SIG-M5 treated with dmso at 0.1 percent for 504 hours (cell line): ENCODE results near the gene RPRD1A.
"Not testable (repeated sequence)": the region's sequence is repeated elsewhere in the genome, so short reads cannot be mapped to it uniquely, and the experiment has no call there.

Source experiments
- DNase-seq: peaks from one replicate; lab custom pipeline; 2025; ENCODE audit not compliant: unreplicated experiment; lab: John Stamatoyannopoulos, UW

Gene RPRD1A

DNA sequence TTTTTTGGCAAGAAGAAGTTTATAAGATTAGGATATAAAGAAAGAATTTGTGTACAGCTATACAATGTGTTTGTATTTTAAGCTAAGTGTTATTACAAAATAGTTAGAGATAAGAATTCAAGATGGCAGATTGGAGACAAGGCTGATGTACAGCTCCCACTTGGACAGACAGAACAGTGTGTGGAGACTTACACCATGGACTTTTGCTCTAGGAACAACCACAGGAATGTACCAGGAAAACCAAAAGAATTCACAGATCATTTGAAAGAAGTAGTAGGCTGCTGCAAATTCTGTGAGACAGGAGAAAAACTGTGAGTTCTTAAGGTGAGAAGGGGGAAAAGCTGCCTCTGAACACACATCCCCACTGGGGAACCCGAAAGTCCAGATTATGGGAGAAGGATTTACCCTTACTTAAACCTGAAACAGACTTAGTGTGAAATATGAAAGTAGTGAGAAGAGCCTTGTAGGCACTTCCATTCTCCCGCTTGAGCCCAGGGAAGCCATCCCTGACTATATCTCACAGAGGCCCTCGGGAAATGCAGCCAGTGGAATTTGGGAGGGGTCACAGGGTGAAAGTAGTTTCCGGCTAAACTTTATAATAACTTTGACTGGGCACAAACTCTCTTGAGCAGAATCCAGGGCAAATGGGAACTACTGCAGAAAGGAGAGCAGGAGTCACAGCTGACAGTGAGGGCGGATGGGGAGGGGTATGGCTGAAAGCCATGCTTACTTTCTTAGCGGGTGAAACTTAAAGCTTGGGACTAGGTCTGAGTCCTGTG, 11.6 kb upstream of the RPRD1A start:
- DNase-seq = no peak

- not testable (repeated sequence) for DNase-seq
These were observed 10.4 kb upstream of the RPRD1A start for GRCh38 chr18:36077764-36078163.

GRCh38 chr18:36075862-36076587, 8.7 kb upstream of the RPRD1A start:
- DNase-seq = peak; percentile 68

GRCh38 chr18:36074435-36074834, 7.1 kb upstream of the RPRD1A start:
- DNase-seq = no peak

DNA sequence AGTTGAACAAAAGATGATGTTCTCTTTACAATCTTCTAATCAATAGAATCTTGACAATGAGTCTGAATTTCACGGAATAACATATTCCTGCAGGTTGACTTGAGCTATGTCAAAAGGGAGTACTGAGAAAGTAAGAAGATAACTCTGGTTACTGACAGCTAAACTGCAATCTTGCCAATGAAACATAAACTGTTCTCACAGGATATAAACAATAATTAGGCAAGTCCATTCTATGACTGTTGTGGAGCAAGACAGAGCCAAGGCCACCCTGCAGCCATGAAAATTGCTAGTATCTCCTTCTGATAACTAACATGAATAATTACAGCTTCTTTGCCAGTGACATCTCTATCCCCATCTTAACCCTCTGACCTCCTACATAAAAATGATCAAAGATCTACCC, 6.3 kb upstream of the RPRD1A start:
- DNase-seq = no peak

DNA sequence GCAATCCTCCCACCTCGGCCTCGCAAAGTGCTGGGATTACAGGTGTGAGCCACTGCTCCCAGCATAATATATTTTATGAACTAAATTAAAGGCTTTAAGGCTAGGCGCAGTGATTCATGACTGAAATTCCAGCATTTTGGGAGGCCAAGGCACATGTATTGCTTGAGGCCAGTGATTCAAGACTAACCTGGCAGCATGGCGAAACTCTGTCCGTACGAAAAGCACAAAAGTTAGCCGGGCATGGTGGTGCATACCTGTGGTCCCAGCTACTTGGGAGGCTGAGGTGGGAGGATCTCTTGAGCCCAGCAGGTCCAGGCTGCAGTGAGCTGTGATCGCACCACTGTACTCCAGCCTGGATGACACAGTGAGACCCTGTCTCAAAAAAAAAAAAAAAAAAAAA, 5.0 kb upstream of the RPRD1A start:
- not testable (repeated sequence) for DNase-seq

GRCh38 chr18:36066686-36067054, 689 bp downstream of the RPRD1A start:
- DNase-seq = peak; percentile 42

DNA sequence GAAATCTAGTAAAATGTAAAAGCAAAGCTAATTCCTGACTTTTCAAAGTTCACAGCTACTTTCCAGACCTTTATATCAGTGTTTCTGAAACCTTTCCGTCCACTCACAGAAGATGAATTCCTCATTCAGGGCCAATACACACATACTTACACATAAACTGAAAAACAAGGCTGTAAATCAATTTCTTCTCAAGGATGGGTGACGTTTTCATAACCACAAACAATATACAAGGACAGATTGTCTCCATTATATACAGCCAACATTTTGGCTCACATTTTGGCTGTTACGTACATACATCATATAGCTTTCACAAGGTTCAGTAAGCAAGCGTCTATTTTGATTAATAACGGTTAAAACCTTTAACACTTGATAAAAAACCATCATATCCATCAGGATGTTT, 1.4 kb downstream of the RPRD1A start:
- DNase-seq = no peak

DNA sequence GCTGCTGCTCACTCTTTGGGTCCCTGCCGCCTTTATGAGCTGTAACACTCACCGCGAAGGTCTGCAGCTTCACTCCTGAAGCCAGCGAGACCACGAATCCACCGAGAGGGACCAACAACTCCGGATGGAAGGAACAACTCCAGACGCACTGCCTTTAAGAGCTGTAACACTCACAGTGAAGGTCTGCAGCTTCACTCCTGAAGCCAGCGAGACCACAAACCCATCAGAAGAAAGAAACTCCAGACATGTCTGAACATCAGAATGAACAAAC, 2.6 kb downstream of the RPRD1A start:
- not testable (repeated sequence) for DNase-seq

- DNase-seq = no peak
These were observed 3.1 kb downstream of the RPRD1A start for GRCh38 chr18:36064027-36064808.

DNA sequence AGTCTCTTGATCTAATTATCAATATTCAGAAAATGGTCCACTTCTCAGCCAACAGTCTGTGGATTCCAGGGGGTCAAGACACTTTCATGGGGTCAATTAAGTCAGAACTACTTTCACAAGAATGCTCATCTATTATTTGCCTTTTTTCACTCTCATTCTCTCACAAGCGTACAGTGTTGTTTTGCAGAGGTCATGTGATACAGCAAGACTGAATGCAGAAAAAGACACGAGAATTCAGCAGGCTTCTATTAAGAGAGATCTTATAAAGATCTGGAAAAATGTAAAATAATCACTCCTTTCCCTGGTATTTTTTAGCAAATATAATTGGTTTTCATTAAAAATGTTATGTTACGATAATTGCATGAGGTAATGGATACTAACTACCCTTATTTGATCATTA, 8.7 kb downstream of the RPRD1A start:
- DNase-seq = no peak

DNA sequence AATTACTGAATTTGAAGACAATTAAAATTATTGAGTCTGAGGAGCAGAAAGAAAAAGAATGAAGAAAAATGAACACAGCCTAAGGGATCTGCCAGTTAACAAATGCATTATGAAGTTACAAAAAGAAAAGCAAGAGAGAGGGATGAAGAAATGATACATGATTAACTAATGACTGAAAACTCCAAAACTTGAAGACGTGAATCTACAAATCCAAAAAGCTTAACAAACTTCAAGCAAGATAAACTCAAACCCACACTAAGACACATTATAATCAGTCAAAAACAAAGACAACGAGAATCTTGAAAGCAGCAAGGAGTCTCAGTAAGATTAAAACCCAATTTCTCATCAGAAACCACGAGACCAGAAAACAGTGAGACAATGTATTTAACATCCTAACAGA, 15.6 kb downstream of the RPRD1A start:
- no peak for DNase-seq

- no peak for DNase-seq
These were observed 16.9 kb downstream of the RPRD1A start for GRCh38 chr18:36050479-36050878.

GRCh38 chr18:36047521-36047920, 19.8 kb downstream of the RPRD1A start:
- no peak for DNase-seq

GRCh38 chr18:36046898-36047297, 20.5 kb downstream of the RPRD1A start:
- no peak for DNase-seq

- DNase-seq = no peak
These were observed 21.9 kb downstream of the RPRD1A start for GRCh38 chr18:36045241-36045991.

DNA sequence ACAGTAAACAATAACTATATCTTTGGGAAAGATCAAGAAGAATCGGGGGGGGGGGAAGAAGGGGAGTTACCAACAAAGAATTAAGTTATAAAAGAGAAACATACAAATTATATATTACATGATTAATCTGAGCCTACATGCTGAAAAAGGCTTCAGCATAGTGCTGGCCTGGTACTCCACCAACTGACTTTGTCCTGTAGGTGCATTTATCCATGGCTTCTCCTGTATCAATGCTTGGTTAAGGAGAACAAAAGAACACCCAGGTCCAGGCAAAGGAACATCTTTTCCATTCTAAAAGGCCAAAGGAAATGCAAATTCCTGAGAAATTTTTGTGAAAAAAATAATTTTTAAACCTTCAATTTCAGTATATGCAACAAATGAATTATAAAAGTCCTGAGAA, 24.2 kb downstream of the RPRD1A start:
- no peak for DNase-seq

GRCh38 chr18:36041146-36041545, 26.2 kb downstream of the RPRD1A start:
- no peak for DNase-seq

- DNase-seq = no peak
These were observed 29.2 kb downstream of the RPRD1A start for GRCh38 chr18:36038102-36038663.

DNA sequence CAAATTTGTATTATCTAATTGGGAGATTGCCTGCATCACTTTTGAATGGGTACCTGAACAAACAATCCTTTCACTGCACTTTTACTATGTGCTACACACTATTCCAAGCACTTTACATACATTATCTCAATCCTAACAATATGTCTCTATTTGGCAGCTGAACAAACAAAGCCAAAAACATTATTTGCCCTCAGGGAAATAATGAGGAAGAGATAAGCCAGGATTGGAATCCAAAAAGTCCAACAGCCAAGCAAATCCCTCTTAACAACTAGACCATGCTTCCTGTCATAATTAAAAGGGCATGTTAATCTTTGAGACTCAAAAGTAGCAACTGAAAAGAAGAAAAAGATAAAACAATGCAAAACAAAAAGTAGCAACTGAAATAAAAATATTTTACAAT, 32.1 kb downstream of the RPRD1A start:
- no peak for DNase-seq

GRCh38 chr18:36034299-36034895, 33.0 kb downstream of the RPRD1A start:
- no peak for DNase-seq
